Gastrocnemius medialis (tissue), 4 donors: Measurements from ENCODE around the gene VRK2.

ENCODE experiments used
- CTCF ChIP-seq, 5 experiments: fragments of 450-650 bp in 3 of 5; fragments of 200-600 bp in 2 of 5; sonication (generic) in 2 of 5; IDR thresholded peaks in 4 of 5; conservative IDR thresholded peaks in 1 of 5; 1 replicate in 4 of 5; 2 replicates in 1 of 5; pipeline ENCODE4 v1.5.1; 2016 to 2019; ENCODE audit warnings: antibody characterized with exemption in 5 of 5, mild to moderate bottlenecking in 3 of 5, moderate library complexity in 3 of 5
- POLR2A ChIP-seq, 2 donors: fragments of 450-650 bp; IDR thresholded peaks; one replicate each; pipeline ENCODE4 v1.6.1; 2017; ENCODE audit warnings: antibody characterized with exemption in 2 of 2, mild to moderate bottlenecking in 2 of 2, moderate library complexity in 2 of 2

- TF ChIP-seq POLR2A (IDR thresholded peaks at IDR 0.05) = no peak
- TF ChIP-seq CTCF (IDR thresholded peaks at IDR 0.05 in 4 of 5, conservative IDR thresholded peaks at IDR 0.05 in 1 of 5) = no peak
These were observed 13.1 kb upstream of the VRK2 start for GRCh38 chr2:58033530-58033929.
